Measurements from ENCODE around the gene SRXN1. TPM values are rescaled to one million over a fixed set of nuclear protein-coding genes. Genes with fewer than 3 reads are reported as not detected.

Gene SRXN1
- total and polyA plus RNA-seq, 2 donors (not counting 1 experiment from before 2014, with no cell fraction given), result 50.5 to 91.2 TPM

GRCh38 chr20:621125-621756 lies 31.8 kb downstream of the SRXN1 start:
- no peak for TF ChIP-seq CTCF (conservative IDR thresholded peaks at IDR 0.05 in 1 of 2, IDR thresholded peaks at IDR 0.05 in 1 of 2; ENCODE audit: low read depth in 1 of 2, low read length in 2 of 2)
- Histone ChIP-seq H3K4me3 (replicated peaks in 1 of 4; ENCODE audit: control extremely low read depth in 1 of 4, insufficient read depth in 1 of 4, low read depth in 3 of 4, low read length in 4 of 4) (no peak overlapping the region), H3K27me3 (ENCODE audit: control insufficient read depth, insufficient read depth, low read length) (peaks cover 7% of the 10 kb centered on the region), H3K9ac (ENCODE audit: insufficient read depth, low read length) (no peak overlapping the region), H2AFZ (ENCODE audit: low read length) (no peak overlapping the region), H3K79me2 (ENCODE audit: control insufficient read depth, insufficient read depth, low read length) (no peaks in the 10 kb centered on the region), H3K36me3 (ENCODE audit: control insufficient read depth, insufficient read depth, low read length) (no peaks in the 10 kb centered on the region), H3K9me3 (ENCODE audit: control insufficient read depth, insufficient read depth, low read depth, low read length) (no peaks in the 10 kb centered on the region), H3K4me1 (ENCODE audit: control insufficient read depth, extremely low read depth, insufficient read depth, low read length) (no peaks in the 10 kb centered on the region), H3K27ac (ENCODE audit: insufficient read depth, low read length) (no peak overlapping the region), H3K4me2 (ENCODE audit: extremely low read depth, insufficient read depth, low read length) (no peak overlapping the region), H4K20me1 (ENCODE audit: control insufficient read depth, extremely low read depth, insufficient read depth, low read length) (no peaks in the 10 kb centered on the region)
- peak in 1 of 2 donors; percentile 28 for DNase-seq (ENCODE audit: low read depth in 2 of 2)

- no peaks in the 10 kb centered on the region for H3K9me3 ChIP-seq (ENCODE audit: control insufficient read depth, insufficient read depth, low read depth, low read length)
- TF ChIP-seq CTCF (conservative IDR thresholded peaks at IDR 0.05 in 1 of 2, IDR thresholded peaks at IDR 0.05 in 1 of 2; ENCODE audit: low read depth in 1 of 2, low read length in 2 of 2), result no peak
- TF ChIP-seq EZH2 (IDR thresholded peaks at IDR 0.05; ENCODE audit: low read length, missing control alignments), result no peak
- H3K36me3 ChIP-seq (ENCODE audit: control insufficient read depth, insufficient read depth, low read length), result no peaks in the 10 kb centered on the region
- peaks cover 7% of the 10 kb centered on the region for H3K27me3 ChIP-seq (ENCODE audit: control insufficient read depth, insufficient read depth, low read length)
- H3K27ac ChIP-seq (ENCODE audit: insufficient read depth, low read length), result no peak overlapping the region
- H3K4me3 ChIP-seq (replicated peaks in 1 of 4; ENCODE audit: control extremely low read depth in 1 of 4, insufficient read depth in 1 of 4, low read depth in 3 of 4, low read length in 4 of 4), result no peak overlapping the region
- DNase-seq (ENCODE audit: low read depth in 2 of 2), result no peak
- H4K20me1 ChIP-seq (ENCODE audit: control insufficient read depth, extremely low read depth, insufficient read depth, low read length), result no peaks in the 10 kb centered on the region
- no peaks in the 10 kb centered on the region for H3K79me2 ChIP-seq (ENCODE audit: control insufficient read depth, insufficient read depth, low read length)
- no peaks in the 10 kb centered on the region for H3K4me1 ChIP-seq (ENCODE audit: control insufficient read depth, extremely low read depth, insufficient read depth, low read length)
- H3K4me2 ChIP-seq (ENCODE audit: extremely low read depth, insufficient read depth, low read length), result no peak overlapping the region
- H2AFZ ChIP-seq (ENCODE audit: low read length), result no peak overlapping the region
- H3K9ac ChIP-seq (ENCODE audit: insufficient read depth, low read length), result no peak overlapping the region
These were observed 32.8 kb downstream of the SRXN1 start for GRCh38 chr20:620246-620645.

GRCh38 chr20:618980-619379 lies 34.0 kb downstream of the SRXN1 start:
- TF ChIP-seq EZH2 (IDR thresholded peaks at IDR 0.05; ENCODE audit: low read length, missing control alignments) (no peak), CTCF (conservative IDR thresholded peaks at IDR 0.05 in 1 of 2, IDR thresholded peaks at IDR 0.05 in 1 of 2; ENCODE audit: low read depth in 1 of 2, low read length in 2 of 2) (no peak)
- DNase-seq (ENCODE audit: low read depth in 2 of 2), result no peak
- H3K9me3 ChIP-seq (ENCODE audit: control insufficient read depth, insufficient read depth, low read depth, low read length), result no peaks in the 10 kb centered on the region
- H3K36me3 ChIP-seq (ENCODE audit: control insufficient read depth, insufficient read depth, low read length), result no peaks in the 10 kb centered on the region
- no peak overlapping the region for H3K9ac ChIP-seq (ENCODE audit: insufficient read depth, low read length)
- no peak overlapping the region for H3K4me3 ChIP-seq (replicated peaks in 1 of 4; ENCODE audit: control extremely low read depth in 1 of 4, insufficient read depth in 1 of 4, low read depth in 3 of 4, low read length in 4 of 4)
- no peak overlapping the region for H3K27ac ChIP-seq (ENCODE audit: insufficient read depth, low read length)
- no peak overlapping the region for H2AFZ ChIP-seq (ENCODE audit: low read length)
- no peaks in the 10 kb centered on the region for H3K4me1 ChIP-seq (ENCODE audit: control insufficient read depth, extremely low read depth, insufficient read depth, low read length)
- no peaks in the 10 kb centered on the region for H4K20me1 ChIP-seq (ENCODE audit: control insufficient read depth, extremely low read depth, insufficient read depth, low read length)
- H3K79me2 ChIP-seq (ENCODE audit: control insufficient read depth, insufficient read depth, low read length), result no peaks in the 10 kb centered on the region
- H3K4me2 ChIP-seq (ENCODE audit: extremely low read depth, insufficient read depth, low read length), result no peak overlapping the region
- H3K27me3 ChIP-seq (ENCODE audit: control insufficient read depth, insufficient read depth, low read length), result peaks cover 7% of the 10 kb centered on the region
